LoVo (cell line): ENCODE data around the gene ANO6.
"Not testable (repeated sequence)": the region's sequence is repeated elsewhere in the genome, so short reads cannot be mapped to it uniquely, and the experiment has no call there.

Experiments used
- DNase-seq: peaks from one replicate; pipeline ENCODE4 v3.0.0-alpha.2; 2016; ENCODE audit warnings: low spot score

The ANO6 gene

DNA sequence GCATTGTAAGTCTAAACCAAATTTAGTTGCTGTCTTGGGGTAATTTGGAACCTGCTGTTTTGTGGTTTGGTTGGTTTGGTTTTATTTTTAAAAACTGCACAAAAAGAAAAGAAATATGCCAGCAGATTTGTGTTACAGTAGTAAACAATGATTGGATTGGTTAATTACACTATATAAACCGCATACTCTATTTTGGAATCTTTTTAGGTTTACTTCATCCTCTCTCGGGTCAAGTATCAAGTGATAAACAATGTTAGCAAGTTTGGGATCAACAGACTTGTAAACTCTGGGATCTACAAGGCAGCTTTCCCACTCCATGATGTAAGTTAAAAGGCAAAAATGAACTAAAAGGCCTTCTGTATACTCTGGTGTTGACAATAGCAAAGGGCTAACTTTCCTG lies 132.4 kb downstream of the ANO6 start:
- DNase-seq = no peak

- no peak for DNase-seq
Observed at GRCh38 chr12:45348986-45349385, 133.1 kb downstream of the ANO6 start.

DNA sequence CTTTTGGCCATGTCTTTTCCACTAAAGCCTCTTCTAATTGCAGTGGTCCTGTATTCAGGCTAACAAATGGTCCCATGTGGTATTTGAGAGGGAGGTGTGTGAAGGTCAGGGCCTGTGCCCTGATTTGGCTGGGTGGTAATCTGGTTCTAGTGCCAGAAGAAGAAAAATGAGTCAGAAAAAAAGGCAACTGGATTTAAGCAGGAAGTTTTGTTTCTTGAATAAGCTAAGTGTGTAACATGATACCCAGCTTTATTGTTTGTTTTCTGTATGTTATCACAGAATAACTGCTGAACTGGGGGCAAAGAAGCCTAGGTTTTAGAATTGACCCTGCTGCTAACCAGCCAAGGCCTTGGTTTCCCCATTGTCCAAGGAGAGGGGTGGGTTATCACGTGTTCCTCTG lies 134.0 kb downstream of the ANO6 start:
- DNase-seq = no peak

- DNase-seq = no peak
Observed at GRCh38 chr12:45350861-45351260, 135.0 kb downstream of the ANO6 start.

GRCh38 chr12:45351921-45352670 lies 136.2 kb downstream of the ANO6 start:
- no peak for DNase-seq

DNA sequence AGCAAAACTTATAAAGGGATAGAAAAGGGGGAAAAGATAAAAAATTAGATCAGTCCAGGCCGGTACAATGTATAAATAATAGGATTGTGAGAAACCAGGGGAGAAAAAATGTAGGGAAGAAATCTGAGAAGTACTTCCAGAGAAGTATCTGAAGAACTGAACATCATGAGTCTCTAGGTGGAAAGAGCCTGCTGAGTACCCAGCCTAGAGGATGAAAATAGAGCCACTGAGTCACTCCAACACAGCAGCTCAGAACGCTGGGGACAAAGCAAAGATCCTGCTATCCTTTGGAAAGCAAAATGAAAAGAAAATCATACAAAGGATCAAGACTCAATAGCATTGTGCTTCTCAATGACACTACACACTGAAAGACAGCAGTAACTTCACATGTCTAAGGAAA lies 138.0 kb downstream of the ANO6 start:
- DNase-seq = no peak

GRCh38 chr12:45354399-45354798 lies 138.5 kb downstream of the ANO6 start:
- no peak for DNase-seq

- DNase-seq = no peak
Observed at GRCh38 chr12:45355730-45356129, 139.8 kb downstream of the ANO6 start.

GRCh38 chr12:45356822-45357538 lies 141.1 kb downstream of the ANO6 start:
- no peak for DNase-seq

DNA sequence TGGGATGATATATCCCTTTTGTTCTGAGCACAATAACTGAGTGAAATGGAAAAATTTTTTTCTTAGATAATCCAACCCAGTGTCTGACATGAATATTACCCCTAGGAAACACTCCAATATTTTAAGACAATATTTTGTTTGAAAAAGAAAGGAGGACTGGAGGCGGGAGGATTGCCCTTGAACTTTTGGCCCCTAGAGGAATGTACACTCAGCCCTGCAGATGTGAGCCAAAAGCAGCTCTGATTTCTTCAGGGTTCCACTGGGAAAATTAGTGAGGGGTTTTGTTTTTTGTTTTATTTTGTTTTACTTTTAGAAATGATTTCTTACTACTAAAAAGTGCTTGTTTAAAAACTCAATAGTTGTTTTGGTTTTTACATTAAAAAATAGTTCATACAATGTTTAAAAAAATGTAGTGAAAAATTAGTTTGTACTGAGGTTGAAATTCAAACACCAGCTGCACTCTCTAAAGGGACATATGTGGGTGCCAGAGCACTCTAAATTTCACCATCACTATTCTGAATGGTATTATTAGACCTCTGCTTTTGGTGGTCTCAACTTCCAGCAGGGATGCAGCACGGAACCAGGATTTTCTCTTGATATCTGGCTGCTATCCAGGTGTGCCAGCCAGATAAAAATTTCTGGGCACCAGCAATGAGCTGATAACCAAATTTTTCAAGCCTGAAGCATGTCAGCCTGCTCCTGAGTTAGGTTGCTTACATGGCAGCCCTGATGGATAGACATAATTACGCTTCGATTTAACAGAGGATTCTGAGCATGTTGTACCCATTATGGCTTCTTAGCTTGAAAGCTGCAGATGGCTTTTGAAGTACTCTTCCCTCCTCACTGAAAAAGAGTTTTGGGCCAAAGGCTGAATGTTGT lies 141.9 kb downstream of the ANO6 start:
- DNase-seq = no peak

GRCh38 chr12:45362291-45362690 lies 146.4 kb downstream of the ANO6 start:
- DNase-seq = no peak

DNA sequence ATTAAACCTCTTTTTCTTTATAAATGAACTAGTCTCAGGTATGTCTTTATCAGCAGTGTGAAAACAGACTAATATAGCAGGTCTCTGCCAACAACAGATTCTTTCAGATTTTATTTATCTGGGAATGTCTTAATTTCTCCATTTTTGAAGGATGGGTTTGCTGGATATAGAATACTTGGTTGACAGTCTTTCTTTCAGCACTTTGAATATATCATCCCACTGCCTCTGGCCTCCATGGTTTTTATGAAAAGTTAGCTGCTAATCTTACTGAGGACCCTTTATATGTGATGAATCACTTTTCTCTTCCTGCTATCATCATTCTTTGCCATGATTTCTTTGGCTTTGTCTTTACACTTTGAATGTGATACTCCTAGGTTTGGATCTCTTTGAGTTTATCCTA lies 148.0 kb downstream of the ANO6 start:
- no peak for DNase-seq

- peak; percentile 36 for DNase-seq
Observed at GRCh38 chr12:45368841-45369489, 153.1 kb downstream of the ANO6 start.

DNA sequence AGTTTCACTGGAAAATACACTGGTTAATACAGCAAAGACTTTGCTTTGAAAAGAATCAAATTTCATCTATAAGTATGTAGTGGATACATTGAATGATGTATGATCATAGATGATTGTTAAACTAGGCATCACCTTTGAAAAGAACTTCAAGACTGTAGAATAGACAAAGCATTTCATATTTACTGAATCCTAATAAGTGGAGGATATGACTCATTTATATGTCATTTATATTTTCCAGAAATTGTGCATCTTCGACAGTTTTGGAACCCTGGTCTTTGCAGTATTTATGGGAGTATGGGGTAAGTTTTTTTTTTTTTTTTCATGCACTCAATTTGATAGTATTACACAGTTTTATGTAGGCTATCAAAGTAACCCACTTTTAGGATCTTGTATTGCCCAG lies 161.9 kb downstream of the ANO6 start:
- DNase-seq = no peak

DNA sequence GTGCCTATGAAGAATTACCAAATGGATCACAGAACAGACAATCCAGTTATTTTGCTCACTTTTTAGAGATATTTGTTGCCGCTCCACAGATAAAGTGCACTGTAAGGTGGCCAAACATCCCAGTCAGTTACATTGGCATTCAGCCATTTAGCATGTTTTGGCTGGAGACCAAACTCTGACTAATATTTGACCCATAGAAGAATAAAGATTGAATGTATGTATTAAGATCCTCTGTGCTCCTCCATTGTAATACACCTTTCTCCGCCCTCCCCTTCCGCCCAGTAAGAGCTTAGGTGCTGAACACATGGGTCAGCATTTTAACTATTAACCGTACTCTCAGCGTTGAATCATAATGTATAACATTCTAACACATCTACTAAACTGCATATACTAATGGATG lies 163.4 kb downstream of the ANO6 start:
- peak; percentile 36 for DNase-seq

GRCh38 chr12:45381351-45381750 lies 165.5 kb downstream of the ANO6 start:
- no peak for DNase-seq

DNA sequence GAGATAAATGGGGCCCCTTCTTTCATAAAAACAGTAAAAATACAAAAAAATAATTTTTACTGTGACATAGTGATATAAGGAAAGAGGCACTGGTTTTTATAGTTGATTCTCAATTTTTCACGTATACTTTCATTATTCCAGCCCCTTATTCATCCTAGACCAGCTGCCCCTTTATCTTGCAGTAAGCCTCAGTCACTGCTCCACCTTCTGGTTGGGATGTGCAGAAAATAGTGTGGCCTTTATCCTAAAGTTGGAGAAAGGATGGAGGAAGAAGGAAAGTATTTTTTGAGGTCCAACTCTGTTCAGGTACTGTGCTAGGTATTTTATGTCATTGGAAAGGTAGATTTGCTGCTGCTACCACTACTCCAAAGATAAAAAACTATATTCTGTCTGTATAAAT lies 172.7 kb downstream of the ANO6 start:
- no peak for DNase-seq

DNA sequence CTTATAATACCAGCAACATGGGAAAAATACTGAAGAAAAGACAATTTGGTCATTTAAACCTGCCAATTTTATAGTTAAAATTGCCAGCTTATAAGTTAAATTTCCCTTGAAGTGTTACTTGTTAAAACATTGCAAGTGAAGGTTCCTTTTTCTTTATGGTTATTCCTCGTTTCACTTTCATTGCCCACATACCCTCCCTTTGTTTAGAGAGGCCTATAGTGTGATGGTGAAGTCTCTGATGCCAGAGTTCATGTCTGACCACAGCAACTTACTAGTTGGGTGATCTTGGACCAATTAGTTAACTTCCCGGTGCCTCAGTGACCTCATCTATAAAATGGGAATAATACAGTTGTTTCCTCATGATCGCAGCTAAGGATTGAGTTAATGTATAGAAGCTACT lies 173.5 kb downstream of the ANO6 start:
- no peak for DNase-seq

- DNase-seq = not testable (repeated sequence)
Observed at GRCh38 chr12:45397499-45397898, 181.6 kb downstream of the ANO6 start.

DNA sequence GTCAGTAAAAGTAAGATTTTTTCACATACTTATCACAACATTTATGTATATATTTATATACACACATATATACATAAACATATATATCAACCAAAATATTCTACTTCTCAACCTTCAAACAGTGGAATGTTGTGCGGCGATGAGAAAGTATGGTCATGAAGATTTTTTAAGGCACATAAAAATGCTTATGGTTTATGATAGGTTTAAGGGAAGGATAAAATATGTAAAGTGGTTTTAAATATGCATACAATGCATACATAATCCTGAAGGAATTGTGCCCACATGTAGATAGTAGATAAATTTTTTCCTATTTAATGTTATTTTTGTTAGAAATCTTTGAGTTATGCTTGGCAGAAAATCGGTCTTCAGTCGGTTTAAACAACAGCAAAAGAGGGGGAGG lies 182.7 kb downstream of the ANO6 start:
- no peak for DNase-seq

DNA sequence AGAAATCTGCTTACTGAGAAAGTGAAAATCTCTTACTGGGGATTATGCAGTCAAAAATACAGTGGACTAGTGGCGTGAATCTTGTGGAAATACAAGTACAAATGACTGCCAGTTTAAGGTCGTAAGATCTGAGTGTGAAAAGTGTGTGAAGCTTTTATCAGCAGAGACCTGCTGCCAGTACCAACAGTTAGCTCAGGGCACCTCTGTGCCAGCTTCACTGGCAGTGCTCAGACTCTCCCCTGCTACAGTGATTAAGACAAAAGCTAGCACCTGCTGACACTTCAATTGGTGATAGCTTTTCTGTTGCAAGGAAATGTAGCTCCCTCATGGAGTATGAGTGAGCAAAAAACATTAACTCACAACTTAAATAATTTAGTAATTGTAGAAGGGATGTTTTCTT lies 185.1 kb downstream of the ANO6 start:
- DNase-seq = no peak

- DNase-seq = no peak
Observed at GRCh38 chr12:45402288-45402687, 186.4 kb downstream of the ANO6 start.
